ENCODE data around the gene KLHDC7A. TPM values are rescaled to one million over a fixed set of nuclear protein-coding genes. Genes with fewer than 3 reads are reported as not detected.

KLHDC7A gene
- total and polyA plus RNA-seq, 2 of the 4 experiments (the other 2 are of a cell fraction) = not detected

- dilution Hi-C loops (cut with HindIII; ENCODE audit: low sequenced_read_pairs, unreplicated experiment) (no loop called here), intact Hi-C loops (cut with micrococcal nuclease) (no loop called here)
- WGBS, 2 experiments (ENCODE audit: extremely low coverage in 2 of 2, insufficient read length in 1 of 2) = 23% methylated on average over 4 of the region's 5 CpGs; no CpG with 5 or more reads in 1 of the 2 experiments
Measured at GRCh38 chr1:18511874-18512150, 31.1 kb downstream of the KLHDC7A start.

More at GRCh38 chr1:18511874-18512150, 31.1 kb downstream of the KLHDC7A start:
- Histone ChIP-seq H4K8ac (ENCODE audit: low read depth in 2 of 2, low read length in 2 of 2) (no peak overlapping the region), H3K9me1 (ENCODE audit: insufficient read depth, low read length) (no peaks in the 10 kb centered on the region), H2BK20ac (ENCODE audit: low read depth, low read length) (no peak overlapping the region), H3K27ac (ENCODE audit: insufficient read depth, low read length) (no peak overlapping the region), H2AK9ac (replicated peaks; ENCODE audit: low read depth, low read length, poor library complexity) (no peak overlapping the region), H2AK5ac (ENCODE audit: low read depth, low read length) (no peak overlapping the region), H3K4me3 (ENCODE audit: insufficient read depth, low read depth, low read length) (no peak overlapping the region), H3K27me3 (ENCODE audit: control insufficient read depth, insufficient read depth, low read length) (no peaks in the 10 kb centered on the region), H3K4me1 (ENCODE audit: control insufficient read depth, insufficient read depth, low read length) (no peaks in the 10 kb centered on the region), H3K9me3 (ENCODE audit: control insufficient read depth, insufficient read depth, low read length) (peaks cover 10% of the 10 kb centered on the region), H3K4ac (ENCODE audit: low read depth, low read length) (no peak overlapping the region), H3K14ac (replicated peaks; ENCODE audit: low read depth, low read length) (no peak overlapping the region), H3K18ac (ENCODE audit: low read depth, low read length) (no peak overlapping the region), H3K23ac (ENCODE audit: low read depth, low read length) (no peak overlapping the region), H2BK120ac (ENCODE audit: low read depth, low read length) (no peak overlapping the region), H3K4me2 (ENCODE audit: low read depth, low read length) (no peak overlapping the region), H3K79me1 (ENCODE audit: low read depth in 1 of 2, low read length in 2 of 2) (no peaks in the 10 kb centered on the region), H2AFZ (replicated peaks; ENCODE audit: low read length, poor library complexity) (no peak overlapping the region), H4K5ac (ENCODE audit: low read depth, low read length) (no peak overlapping the region), H2BK5ac (ENCODE audit: low read depth, low read length, poor library complexity, severe bottlenecking) (no peak overlapping the region), H3K9ac (ENCODE audit: low read depth, low read length) (no peak overlapping the region), H3K36me3 (ENCODE audit: control insufficient read depth, insufficient read depth, low read length) (no peaks in the 10 kb centered on the region), H2BK15ac (ENCODE audit: low read depth, low read length) (no peak overlapping the region), H3K56ac (ENCODE audit: extremely low read depth, insufficient read depth, low read length) (no peak overlapping the region), H4K91ac (ENCODE audit: insufficient read depth, low read depth, low read length) (no peak overlapping the region), H4K20me1 (ENCODE audit: insufficient read depth, low read length) (no peaks in the 10 kb centered on the region)
- POLR2A ChIA-PET (ENCODE audit: unreplicated experiment) = interaction anchor here (0.7 kb wide), 1 partner anchor 81 kb away, joined by 3 read pairs; no protein-coding TSS in a partner anchor
- TF ChIP-seq CEBPB (IDR thresholded peaks at IDR 0.05; ENCODE audit: low read depth, low read length) (no peak), RAD21 (IDR thresholded peaks at IDR 0.05; ENCODE audit: low read length) (no peak), USF2 (IDR thresholded peaks at IDR 0.05; ENCODE audit: low read depth, low read length) (no peak), MAZ (IDR thresholded peaks at IDR 0.05; ENCODE audit: borderline replicate concordance, low read depth, low read length) (no peak), BHLHE40 (IDR thresholded peaks at IDR 0.05; ENCODE audit: low read depth, low read length) (no peak), MAFK (IDR thresholded peaks at IDR 0.05; ENCODE audit: low read depth, low read length) (no peak), FOS (IDR thresholded peaks at IDR 0.05; ENCODE audit: low read depth, low read length) (no peak), RFX5 (IDR thresholded peaks at IDR 0.05; ENCODE audit: low read depth, low read length) (no peak), RCOR1 (IDR thresholded peaks at IDR 0.05; ENCODE audit: insufficient replicate concordance, low read length) (no peak), POLR2A (IDR thresholded peaks at IDR 0.05; ENCODE audit: low read depth, low read length) (no peak), CHD1 (IDR thresholded peaks at IDR 0.05; ENCODE audit: low read depth, low read length) (no peak), SMC3 (IDR thresholded peaks at IDR 0.05; ENCODE audit: low read depth, low read length) (no peak), CTCF (conservative IDR thresholded peaks at IDR 0.05; ENCODE audit: low read depth, low read length) (no peak), MXI1 (IDR thresholded peaks at IDR 0.05; ENCODE audit: borderline replicate concordance, low read depth, low read length) (no peak), NFE2L2 (IDR thresholded peaks at IDR 0.05; ENCODE audit: low read depth, low read length) (no peak), ELK1 (IDR thresholded peaks at IDR 0.05; ENCODE audit: borderline replicate concordance, low read depth, low read length) (no peak)
- in situ Hi-C loops (cut with MboI; ENCODE audit: low sequenced_read_pairs) = no loop called here
- CTCF ChIA-PET = no interaction called here
- ATAC-seq (ENCODE audit: low read depth) (no peak), DNase-seq (no peak)
- BruUV-seq (replicated peaks) = no TSS peak

All from IMR-90 (cell line).